Dedifferentiated amniotic fluid mesenchymal stem cell (primary cell): ENCODE results near the gene SORBS2.

Experiments used
- DNase-seq: peaks from one replicate; pipeline ENCODE4 v3.0.0-alpha.2; 2016; ENCODE audit errors: extremely low spot score

SORBS2 gene

GRCh38 chr4:185590982-185591381 is 221.0 kb downstream of the SORBS2 start:
- no peak for DNase-seq

GRCh38 chr4:185589067-185589836 is 222.7 kb downstream of the SORBS2 start:
- peak; percentile 72 for DNase-seq

- no peak for DNase-seq
Measured at GRCh38 chr4:185587427-185588161, 224.4 kb downstream of the SORBS2 start.

- DNase-seq: no peak
Measured at GRCh38 chr4:185587030-185587426, 225.0 kb downstream of the SORBS2 start.

- no peak for DNase-seq
Measured at GRCh38 chr4:185585211-185585610, 226.8 kb downstream of the SORBS2 start.

- DNase-seq: no peak
Measured at GRCh38 chr4:185583813-185584212, 228.2 kb downstream of the SORBS2 start.

GRCh38 chr4:185582651-185583400 is 229.2 kb downstream of the SORBS2 start:
- DNase-seq: no peak

GRCh38 chr4:185580699-185581098 is 231.3 kb downstream of the SORBS2 start:
- no peak for DNase-seq

GRCh38 chr4:185578284-185578683 is 233.7 kb downstream of the SORBS2 start:
- no peak for DNase-seq

- no peak for DNase-seq
Measured at GRCh38 chr4:185576962-185577950, 234.7 kb downstream of the SORBS2 start.

- DNase-seq: no peak
Measured at GRCh38 chr4:185576314-185576961, 235.6 kb downstream of the SORBS2 start.

GRCh38 chr4:185573651-185574199 is 238.3 kb downstream of the SORBS2 start:
- peak; percentile 69 for DNase-seq

GRCh38 chr4:185570727-185571126 is 241.3 kb downstream of the SORBS2 start:
- no peak for DNase-seq

- DNase-seq: no peak
Measured at GRCh38 chr4:185567381-185568376, 244.3 kb downstream of the SORBS2 start.

GRCh38 chr4:185566972-185567371 is 245.0 kb downstream of the SORBS2 start:
- DNase-seq: peak; percentile 72

- DNase-seq: no peak
Measured at GRCh38 chr4:185566425-185566824, 245.6 kb downstream of the SORBS2 start.

- DNase-seq: no peak
Measured at GRCh38 chr4:185565696-185566095, 246.3 kb downstream of the SORBS2 start.

GRCh38 chr4:185564349-185564748 is 247.6 kb downstream of the SORBS2 start:
- no peak for DNase-seq

- no peak for DNase-seq
Measured at GRCh38 chr4:185562531-185562930, 249.5 kb downstream of the SORBS2 start.
